SH-SY5Y (cell line): ENCODE measurements around the gene UMPS.

Experiments used
- GATA2 ChIP-seq: IDR thresholded peaks from 2 replicates; pipeline ENCODE4 v1.6.1; 2011; ENCODE audit warnings: mild to moderate bottlenecking, low read depth, low read length
- GATA3 ChIP-seq: IDR thresholded peaks from 2 replicates; pipeline ENCODE4 v1.6.1; 2011; ENCODE audit warnings: low read depth, mild to moderate bottlenecking, low read length, moderate library complexity

- TF ChIP-seq GATA2 (no peak), GATA3 (no peak)
These were observed 22.6 kb upstream of the UMPS start for GRCh38 chr3:124707656-124708062.
